H1 (cell line): Measurements from ENCODE around the gene SCFD1. TPM values are rescaled to one million over a fixed set of nuclear protein-coding genes. Genes with fewer than 3 reads are reported as not detected.

ENCODE experiments used
- KDM5A ChIP-seq: fragments of 200-600 bp; IDR thresholded peaks from 2 replicates; pipeline ENCODE4 v1.7.1; 2012; ENCODE audit warnings: mild to moderate bottlenecking, low read length, inconsistent platforms, mixed read lengths
- NANOG ChIP-seq: IDR thresholded peaks from 2 replicates; pipeline ENCODE4 v1.6.1; 2011; ENCODE audit warnings: low read length, low read depth, mild to moderate bottlenecking, inconsistent platforms; ENCODE audit not compliant: insufficient read depth, poor library complexity, severe bottlenecking
- POLR2A ChIP-seq, 2 experiments: IDR thresholded peaks; 1 replicate in 1 of 2; 2 replicates in 1 of 2; pipeline ENCODE4 v1.6.1; 2011; ENCODE audit warnings: low read depth in 2 of 2, low read length in 2 of 2, mild to moderate bottlenecking in 2 of 2; ENCODE audit errors: control extremely low read depth in 1 of 2
- POLR2AphosphoS5 ChIP-seq: IDR thresholded peaks from 2 replicates; pipeline ENCODE4 v1.6.1; 2011; ENCODE audit warnings: low read depth, low read length
- TAF7 ChIP-seq: optimal IDR thresholded peaks from 2 replicates; pipeline ENCODE3; 2011; ENCODE audit warnings: low read depth, mild to moderate bottlenecking, inconsistent platforms, low read length, moderate library complexity, borderline replicate concordance
- polyA plus RNA-seq, 7 experiments: library from polyadenylated mRNA; depleted of rRNA in 3 of 7; stranded (reverse) in 5 of 7; unstranded in 2 of 7; fragments of >200 nt in 5 of 7; fragments of 200-250 nt in 2 of 7; gene quantifications; 1 replicate in 5 of 7; 2 replicates in 1 of 7; 4 replicates in 1 of 7; pipeline versions ENCODE4 v1.2.1 to v1.2.3, GENCODE V29; 2011 to 2013; ENCODE audit warnings: missing spikeins in 2 of 7, mixed read lengths in 2 of 7
- total RNA-seq: library from RNA; stranded (reverse); fragmentation: NEBNext Ultra II Directional; extraction: Animal tissue kit (Norgen Biotek cat#: 25700); gene quantifications from 2 replicates; pipeline ENCODE4 v1.2.1, GENCODE V29; 2021
- TF ChIP-seq, protein P1 (sequence below): fragments of 300-600 bp; sonication (generic); IDR thresholded peaks from 2 replicates; pipeline ENCODE4 v1.7.1; 2012; ENCODE audit warnings: low read length, moderate library complexity, mild to moderate bottlenecking, inconsistent platforms; ENCODE audit not compliant: insufficient replicate concordance
- TF ChIP-seq, protein P2 (sequence below): IDR thresholded peaks from 2 replicates; pipeline ENCODE4 v1.6.1; 2011; ENCODE audit warnings: low read depth, mild to moderate bottlenecking, low read length; ENCODE audit not compliant: insufficient read depth
- TF ChIP-seq, protein P3 (sequence below), 3 experiments: IDR thresholded peaks; 1 replicate in 2 of 3; 2 replicates in 1 of 3; pipeline versions ENCODE4 v1.5.1 to v1.6.1; 2011; ENCODE audit warnings: low read length in 3 of 3, mild to moderate bottlenecking in 3 of 3, inconsistent platforms in 2 of 3, low read depth in 1 of 3, moderate library complexity in 1 of 3; ENCODE audit not compliant: insufficient read depth in 1 of 3; ENCODE audit errors: control extremely low read depth in 1 of 3

The SCFD1 gene
- total and polyA plus RNA-seq, 2 of the 8 experiments (the other 6 are each of a cell fraction or from before 2014, with no cell fraction given) = 32.8 to 64.5 TPM

DNA sequence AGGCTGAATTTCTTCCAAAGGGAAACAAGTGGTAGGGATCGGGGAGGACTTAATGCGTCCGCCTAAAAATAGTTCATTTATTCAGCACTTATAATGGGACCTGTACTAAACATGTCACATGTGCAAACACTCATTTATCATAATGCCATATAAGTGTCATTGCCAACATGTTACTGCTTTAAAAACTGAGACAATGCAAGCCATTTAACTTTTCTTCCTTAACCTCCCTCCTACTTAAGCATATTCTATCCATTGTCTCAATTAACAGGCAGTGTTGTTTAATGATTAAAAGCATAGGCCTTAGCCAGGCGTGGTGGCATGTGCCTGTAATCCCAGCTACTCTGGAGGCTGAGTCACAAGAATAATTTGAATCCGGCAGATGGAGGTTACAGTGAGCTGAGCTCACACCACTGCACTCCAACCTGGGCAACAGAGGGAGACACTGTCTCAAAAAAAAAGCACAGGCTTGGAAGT is 13.5 kb upstream of the SCFD1 start (continued):
- TF ChIP-seq, protein P1, sequence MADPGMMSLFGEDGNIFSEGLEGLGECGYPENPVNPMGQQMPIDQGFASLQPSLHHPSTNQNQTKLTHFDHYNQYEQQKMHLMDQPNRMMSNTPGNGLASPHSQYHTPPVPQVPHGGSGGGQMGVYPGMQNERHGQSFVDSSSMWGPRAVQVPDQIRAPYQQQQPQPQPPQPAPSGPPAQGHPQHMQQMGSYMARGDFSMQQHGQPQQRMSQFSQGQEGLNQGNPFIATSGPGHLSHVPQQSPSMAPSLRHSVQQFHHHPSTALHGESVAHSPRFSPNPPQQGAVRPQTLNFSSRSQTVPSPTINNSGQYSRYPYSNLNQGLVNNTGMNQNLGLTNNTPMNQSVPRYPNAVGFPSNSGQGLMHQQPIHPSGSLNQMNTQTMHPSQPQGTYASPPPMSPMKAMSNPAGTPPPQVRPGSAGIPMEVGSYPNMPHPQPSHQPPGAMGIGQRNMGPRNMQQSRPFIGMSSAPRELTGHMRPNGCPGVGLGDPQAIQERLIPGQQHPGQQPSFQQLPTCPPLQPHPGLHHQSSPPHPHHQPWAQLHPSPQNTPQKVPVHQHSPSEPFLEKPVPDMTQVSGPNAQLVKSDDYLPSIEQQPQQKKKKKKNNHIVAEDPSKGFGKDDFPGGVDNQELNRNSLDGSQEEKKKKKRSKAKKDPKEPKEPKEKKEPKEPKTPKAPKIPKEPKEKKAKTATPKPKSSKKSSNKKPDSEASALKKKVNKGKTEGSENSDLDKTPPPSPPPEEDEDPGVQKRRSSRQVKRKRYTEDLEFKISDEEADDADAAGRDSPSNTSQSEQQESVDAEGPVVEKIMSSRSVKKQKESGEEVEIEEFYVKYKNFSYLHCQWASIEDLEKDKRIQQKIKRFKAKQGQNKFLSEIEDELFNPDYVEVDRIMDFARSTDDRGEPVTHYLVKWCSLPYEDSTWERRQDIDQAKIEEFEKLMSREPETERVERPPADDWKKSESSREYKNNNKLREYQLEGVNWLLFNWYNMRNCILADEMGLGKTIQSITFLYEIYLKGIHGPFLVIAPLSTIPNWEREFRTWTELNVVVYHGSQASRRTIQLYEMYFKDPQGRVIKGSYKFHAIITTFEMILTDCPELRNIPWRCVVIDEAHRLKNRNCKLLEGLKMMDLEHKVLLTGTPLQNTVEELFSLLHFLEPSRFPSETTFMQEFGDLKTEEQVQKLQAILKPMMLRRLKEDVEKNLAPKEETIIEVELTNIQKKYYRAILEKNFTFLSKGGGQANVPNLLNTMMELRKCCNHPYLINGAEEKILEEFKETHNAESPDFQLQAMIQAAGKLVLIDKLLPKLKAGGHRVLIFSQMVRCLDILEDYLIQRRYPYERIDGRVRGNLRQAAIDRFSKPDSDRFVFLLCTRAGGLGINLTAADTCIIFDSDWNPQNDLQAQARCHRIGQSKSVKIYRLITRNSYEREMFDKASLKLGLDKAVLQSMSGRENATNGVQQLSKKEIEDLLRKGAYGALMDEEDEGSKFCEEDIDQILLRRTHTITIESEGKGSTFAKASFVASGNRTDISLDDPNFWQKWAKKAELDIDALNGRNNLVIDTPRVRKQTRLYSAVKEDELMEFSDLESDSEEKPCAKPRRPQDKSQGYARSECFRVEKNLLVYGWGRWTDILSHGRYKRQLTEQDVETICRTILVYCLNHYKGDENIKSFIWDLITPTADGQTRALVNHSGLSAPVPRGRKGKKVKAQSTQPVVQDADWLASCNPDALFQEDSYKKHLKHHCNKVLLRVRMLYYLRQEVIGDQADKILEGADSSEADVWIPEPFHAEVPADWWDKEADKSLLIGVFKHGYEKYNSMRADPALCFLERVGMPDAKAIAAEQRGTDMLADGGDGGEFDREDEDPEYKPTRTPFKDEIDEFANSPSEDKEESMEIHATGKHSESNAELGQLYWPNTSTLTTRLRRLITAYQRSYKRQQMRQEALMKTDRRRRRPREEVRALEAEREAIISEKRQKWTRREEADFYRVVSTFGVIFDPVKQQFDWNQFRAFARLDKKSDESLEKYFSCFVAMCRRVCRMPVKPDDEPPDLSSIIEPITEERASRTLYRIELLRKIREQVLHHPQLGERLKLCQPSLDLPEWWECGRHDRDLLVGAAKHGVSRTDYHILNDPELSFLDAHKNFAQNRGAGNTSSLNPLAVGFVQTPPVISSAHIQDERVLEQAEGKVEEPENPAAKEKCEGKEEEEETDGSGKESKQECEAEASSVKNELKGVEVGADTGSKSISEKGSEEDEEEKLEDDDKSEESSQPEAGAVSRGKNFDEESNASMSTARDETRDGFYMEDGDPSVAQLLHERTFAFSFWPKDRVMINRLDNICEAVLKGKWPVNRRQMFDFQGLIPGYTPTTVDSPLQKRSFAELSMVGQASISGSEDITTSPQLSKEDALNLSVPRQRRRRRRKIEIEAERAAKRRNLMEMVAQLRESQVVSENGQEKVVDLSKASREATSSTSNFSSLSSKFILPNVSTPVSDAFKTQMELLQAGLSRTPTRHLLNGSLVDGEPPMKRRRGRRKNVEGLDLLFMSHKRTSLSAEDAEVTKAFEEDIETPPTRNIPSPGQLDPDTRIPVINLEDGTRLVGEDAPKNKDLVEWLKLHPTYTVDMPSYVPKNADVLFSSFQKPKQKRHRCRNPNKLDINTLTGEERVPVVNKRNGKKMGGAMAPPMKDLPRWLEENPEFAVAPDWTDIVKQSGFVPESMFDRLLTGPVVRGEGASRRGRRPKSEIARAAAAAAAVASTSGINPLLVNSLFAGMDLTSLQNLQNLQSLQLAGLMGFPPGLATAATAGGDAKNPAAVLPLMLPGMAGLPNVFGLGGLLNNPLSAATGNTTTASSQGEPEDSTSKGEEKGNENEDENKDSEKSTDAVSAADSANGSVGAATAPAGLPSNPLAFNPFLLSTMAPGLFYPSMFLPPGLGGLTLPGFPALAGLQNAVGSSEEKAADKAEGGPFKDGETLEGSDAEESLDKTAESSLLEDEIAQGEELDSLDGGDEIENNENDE = no peak
- no peak for TF ChIP-seq KDM5A
- TF ChIP-seq, protein P2, sequence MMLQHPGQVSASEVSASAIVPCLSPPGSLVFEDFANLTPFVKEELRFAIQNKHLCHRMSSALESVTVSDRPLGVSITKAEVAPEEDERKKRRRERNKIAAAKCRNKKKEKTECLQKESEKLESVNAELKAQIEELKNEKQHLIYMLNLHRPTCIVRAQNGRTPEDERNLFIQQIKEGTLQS = no peak
- TF ChIP-seq NANOG = no peak
- no peak for TF ChIP-seq POLR2AphosphoS5
- no peak for TF ChIP-seq POLR2A (IDR thresholded peaks at IDR 0.05; ENCODE audit: control extremely low read depth in 1 of 2, low read depth in 2 of 2, low read length in 2 of 2)
- TF ChIP-seq, protein P3, sequence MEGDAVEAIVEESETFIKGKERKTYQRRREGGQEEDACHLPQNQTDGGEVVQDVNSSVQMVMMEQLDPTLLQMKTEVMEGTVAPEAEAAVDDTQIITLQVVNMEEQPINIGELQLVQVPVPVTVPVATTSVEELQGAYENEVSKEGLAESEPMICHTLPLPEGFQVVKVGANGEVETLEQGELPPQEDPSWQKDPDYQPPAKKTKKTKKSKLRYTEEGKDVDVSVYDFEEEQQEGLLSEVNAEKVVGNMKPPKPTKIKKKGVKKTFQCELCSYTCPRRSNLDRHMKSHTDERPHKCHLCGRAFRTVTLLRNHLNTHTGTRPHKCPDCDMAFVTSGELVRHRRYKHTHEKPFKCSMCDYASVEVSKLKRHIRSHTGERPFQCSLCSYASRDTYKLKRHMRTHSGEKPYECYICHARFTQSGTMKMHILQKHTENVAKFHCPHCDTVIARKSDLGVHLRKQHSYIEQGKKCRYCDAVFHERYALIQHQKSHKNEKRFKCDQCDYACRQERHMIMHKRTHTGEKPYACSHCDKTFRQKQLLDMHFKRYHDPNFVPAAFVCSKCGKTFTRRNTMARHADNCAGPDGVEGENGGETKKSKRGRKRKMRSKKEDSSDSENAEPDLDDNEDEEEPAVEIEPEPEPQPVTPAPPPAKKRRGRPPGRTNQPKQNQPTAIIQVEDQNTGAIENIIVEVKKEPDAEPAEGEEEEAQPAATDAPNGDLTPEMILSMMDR (IDR thresholded peaks at IDR 0.05; ENCODE audit: control extremely low read depth in 1 of 3, insufficient read depth in 1 of 3, low read depth in 1 of 3, low read length in 3 of 3) = no peak
- no peak for TF ChIP-seq TAF7
